HG02588 (cell line): ENCODE data around the gene LGR4.

Experiments
- ATAC-seq: cut with Tn5 transposase; IDR thresholded peaks from one replicate; pipeline ENCODE4 v1.9.1; 2021; ENCODE audit warnings: mild to moderate bottlenecking, moderate library complexity; ENCODE audit not compliant: unreplicated experiment

Gene LGR4

GRCh38 chr11:27485930-27486773, 13.6 kb upstream of the LGR4 start:
- no peak for ATAC-seq

GRCh38 chr11:27482793-27483192, 10.2 kb upstream of the LGR4 start:
- ATAC-seq: no peak

- no peak for ATAC-seq
Observed at GRCh38 chr11:27481992-27482391, 9.4 kb upstream of the LGR4 start.

- no peak for ATAC-seq
Observed at GRCh38 chr11:27477831-27478230, 5.2 kb upstream of the LGR4 start.

GRCh38 chr11:27477243-27477642, 4.7 kb upstream of the LGR4 start:
- no peak for ATAC-seq

- ATAC-seq: no peak
Observed at GRCh38 chr11:27475622-27476021, 3.0 kb upstream of the LGR4 start.

GRCh38 chr11:27473017-27473406, 422 bp upstream of the LGR4 start:
- ATAC-seq: no peak

- ATAC-seq: peak; percentile 55
Observed at GRCh38 chr11:27471589-27472397, 797 bp downstream of the LGR4 start.

GRCh38 chr11:27470826-27471588, 1.6 kb downstream of the LGR4 start:
- no peak for ATAC-seq

GRCh38 chr11:27470166-27470565, 2.4 kb downstream of the LGR4 start:
- no peak for ATAC-seq

GRCh38 chr11:27468995-27469695, 3.4 kb downstream of the LGR4 start:
- no peak for ATAC-seq

GRCh38 chr11:27468209-27468994, 4.2 kb downstream of the LGR4 start:
- ATAC-seq: no peak

GRCh38 chr11:27467181-27467913, 5.2 kb downstream of the LGR4 start:
- ATAC-seq: no peak

- ATAC-seq: no peak
Observed at GRCh38 chr11:27466363-27466762, 6.2 kb downstream of the LGR4 start.

- ATAC-seq: no peak
Observed at GRCh38 chr11:27465629-27466028, 7.0 kb downstream of the LGR4 start.

GRCh38 chr11:27464909-27465308, 7.7 kb downstream of the LGR4 start:
- no peak for ATAC-seq

- no peak for ATAC-seq
Observed at GRCh38 chr11:27464289-27464696, 8.3 kb downstream of the LGR4 start.

- ATAC-seq: no peak
Observed at GRCh38 chr11:27462543-27462942, 10.0 kb downstream of the LGR4 start.
